ENCODE measurements around the gene HYAL2.

Gene HYAL2

DNA sequence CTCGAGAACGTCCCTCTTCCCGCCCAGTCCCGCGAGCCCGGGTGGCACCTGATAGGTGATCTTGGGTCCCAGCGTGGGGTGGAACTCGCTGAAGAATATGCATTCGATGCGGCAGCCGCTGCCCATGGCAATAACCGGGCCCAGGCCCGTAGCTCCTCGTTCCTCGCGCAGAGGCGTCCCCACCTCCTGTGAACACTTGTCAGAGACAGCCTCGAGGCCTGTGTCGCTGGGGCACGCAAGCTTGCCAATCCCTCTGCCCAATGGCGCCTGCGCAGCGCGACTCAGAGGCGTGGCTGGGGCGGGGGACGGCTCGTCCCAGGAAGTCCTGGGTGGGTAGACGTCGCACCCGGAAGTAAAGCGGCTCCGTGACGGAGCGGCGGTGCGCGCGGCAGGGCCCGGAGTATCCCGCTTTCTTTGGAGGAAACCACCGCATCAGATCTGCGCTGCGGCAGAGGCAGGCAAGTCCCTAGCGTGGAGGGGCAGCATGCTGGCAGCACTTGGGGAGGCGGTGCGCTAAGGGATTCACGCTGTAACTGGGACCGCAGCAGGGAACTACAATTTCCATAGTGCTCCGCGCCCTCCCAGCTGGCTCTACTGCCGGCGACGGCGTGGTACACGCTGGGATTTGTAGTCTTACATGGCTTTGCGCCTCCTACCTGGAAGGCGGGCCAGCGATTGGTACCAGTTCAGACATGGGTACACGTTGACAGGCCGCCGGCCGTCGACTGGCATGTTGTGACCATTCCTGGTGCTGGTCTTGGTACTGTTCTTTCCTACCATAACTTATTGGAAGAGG lies 28.2 kb upstream of the HYAL2 start, which contains the start of the genes CYB561D2 and NPRL2 (continued):
- TF ChIP-seq ZNF133 (tag by site-specific recombination; IDR thresholded peaks at IDR 0.05): 0 out of 2 replicates have a peak, but pooled peaks have one; percentile 7
- TF ChIP-seq ZNF571 (tag by site-specific recombination; IDR thresholded peaks at IDR 0.05): no peak
- TF ChIP-seq ZNF174 (tag by site-specific recombination; IDR thresholded peaks at IDR 0.05): no peak
- TF ChIP-seq ZBTB10 (tag by site-specific recombination; IDR thresholded peaks at IDR 0.05): no peak
- TF ChIP-seq ZBTB49 (tag by site-specific recombination; IDR thresholded peaks at IDR 0.05; ENCODE audit: low read depth): no peak
- TF ChIP-seq, protein P1, sequence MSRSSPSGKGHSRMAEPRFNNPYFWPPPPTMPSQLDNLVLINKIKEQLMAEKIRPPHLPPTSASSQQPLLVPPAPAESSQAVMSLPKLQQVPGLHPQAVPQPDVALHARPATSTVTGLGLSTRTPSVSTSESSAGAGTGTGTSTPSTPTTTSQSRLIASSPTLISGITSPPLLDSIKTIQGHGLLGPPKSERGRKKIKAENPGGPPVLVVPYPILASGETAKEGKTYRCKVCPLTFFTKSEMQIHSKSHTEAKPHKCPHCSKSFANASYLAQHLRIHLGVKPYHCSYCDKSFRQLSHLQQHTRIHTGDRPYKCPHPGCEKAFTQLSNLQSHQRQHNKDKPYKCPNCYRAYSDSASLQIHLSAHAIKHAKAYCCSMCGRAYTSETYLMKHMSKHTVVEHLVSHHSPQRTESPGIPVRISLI (tag by site-specific recombination; IDR thresholded peaks at IDR 0.05): no peak
- no peak for TF ChIP-seq ZNF768 (tag by site-specific recombination; IDR thresholded peaks at IDR 0.05)
- no peak for TF ChIP-seq ZFP37 (tag by site-specific recombination; IDR thresholded peaks at IDR 0.05)
- TF ChIP-seq ZNF433 (tag by site-specific recombination; IDR thresholded peaks at IDR 0.05; ENCODE audit: low read depth): no peak
- no peak for TF ChIP-seq ZNF221 (tag by site-specific recombination; IDR thresholded peaks at IDR 0.05; ENCODE audit: borderline replicate concordance)
- TF ChIP-seq ZNF366 (tag by site-specific recombination; conservative IDR thresholded peaks at IDR 0.05): no peak
- TF ChIP-seq, protein P2, sequence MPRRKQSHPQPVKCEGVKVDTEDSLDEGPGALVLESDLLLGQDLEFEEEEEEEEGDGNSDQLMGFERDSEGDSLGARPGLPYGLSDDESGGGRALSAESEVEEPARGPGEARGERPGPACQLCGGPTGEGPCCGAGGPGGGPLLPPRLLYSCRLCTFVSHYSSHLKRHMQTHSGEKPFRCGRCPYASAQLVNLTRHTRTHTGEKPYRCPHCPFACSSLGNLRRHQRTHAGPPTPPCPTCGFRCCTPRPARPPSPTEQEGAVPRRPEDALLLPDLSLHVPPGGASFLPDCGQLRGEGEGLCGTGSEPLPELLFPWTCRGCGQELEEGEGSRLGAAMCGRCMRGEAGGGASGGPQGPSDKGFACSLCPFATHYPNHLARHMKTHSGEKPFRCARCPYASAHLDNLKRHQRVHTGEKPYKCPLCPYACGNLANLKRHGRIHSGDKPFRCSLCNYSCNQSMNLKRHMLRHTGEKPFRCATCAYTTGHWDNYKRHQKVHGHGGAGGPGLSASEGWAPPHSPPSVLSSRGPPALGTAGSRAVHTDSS (tag by site-specific recombination; IDR thresholded peaks at IDR 0.05): no peak
- TF ChIP-seq ZNF2 (tag by site-specific recombination; IDR thresholded peaks at IDR 0.05): no peak; the same call in 1 of the 2 replicates
- TF ChIP-seq ZNF544 (tag by site-specific recombination; IDR thresholded peaks at IDR 0.05): no peak
- no peak for TF ChIP-seq CTCF (tag by site-specific recombination; IDR thresholded peaks at IDR 0.05)
- TF ChIP-seq ZNF792 (tag by site-specific recombination; IDR thresholded peaks at IDR 0.05): no peak
- TF ChIP-seq SP2 (tag by site-specific recombination; IDR thresholded peaks at IDR 0.05): peak; percentile 86
- TF ChIP-seq ZNF214 (tag by site-specific recombination; IDR thresholded peaks at IDR 0.05; ENCODE audit: borderline replicate concordance): no peak
- TF ChIP-seq ZBTB11 (tag by site-specific recombination; conservative IDR thresholded peaks at IDR 0.05; ENCODE audit: low read depth): peak; percentile 96
- TF ChIP-seq ZNF510 (tag by site-specific recombination; IDR thresholded peaks at IDR 0.05; ENCODE audit: insufficient replicate concordance): no peak
- no peak for TF ChIP-seq ZNF169 (tag by site-specific recombination; IDR thresholded peaks at IDR 0.05)
- no peak for TF ChIP-seq ZNF585B (tag by site-specific recombination; IDR thresholded peaks at IDR 0.05)
- TF ChIP-seq ZNF791 (tag by site-specific recombination; IDR thresholded peaks at IDR 0.05): no peak
- no peak for TF ChIP-seq ZNF747 (tag by site-specific recombination; IDR thresholded peaks at IDR 0.05)
- TF ChIP-seq ZBTB1 (tag by site-specific recombination; IDR thresholded peaks at IDR 0.05): no peak
- no peak for TF ChIP-seq ZNF548 (tag by site-specific recombination; IDR thresholded peaks at IDR 0.05)
